Measurements from ENCODE around the gene TET3.
A peak's percentile ranks its signal among the peaks of the same experiment; 100 is the strongest.
"Not testable (repeated sequence)": the region's sequence is repeated elsewhere in the genome, so short reads cannot be mapped to it uniquely, and the experiment has no call there.

TET3 gene

GRCh38 chr2:73984203-73984921 lies at the start of gene TET3:
TSS of gene TET3 (plus strand) at chr2:73984910. CDS start at chr2:73986404, 1,494 bp downstream.
- no peak for DNase-seq (ENCODE audit: low read depth)

- DNase-seq (ENCODE audit: low read depth) = no peak
Observed at GRCh38 chr2:73935641-73936040, 49.1 kb upstream of the TET3 start.

GRCh38 chr2:73937103-73937885 lies 47.4 kb upstream of the TET3 start:
- no peak for DNase-seq (ENCODE audit: low read depth)

GRCh38 chr2:73937899-73938298 lies 46.8 kb upstream of the TET3 start:
- DNase-seq (ENCODE audit: low read depth) = no peak

GRCh38 chr2:73938718-73939352 lies 45.9 kb upstream of the TET3 start:
- peak; percentile 54 for DNase-seq (ENCODE audit: low read depth)

- peak; percentile 31 for DNase-seq (ENCODE audit: low read depth)
Observed at GRCh38 chr2:73939419-73939818, 45.3 kb upstream of the TET3 start.

GRCh38 chr2:73940066-73940465 lies 44.6 kb upstream of the TET3 start:
- DNase-seq (ENCODE audit: low read depth) = not testable (repeated sequence)

GRCh38 chr2:73942664-73943063 lies 42.0 kb upstream of the TET3 start:
- no peak for DNase-seq (ENCODE audit: low read depth)

GRCh38 chr2:73944714-73945113 lies 40.0 kb upstream of the TET3 start:
- DNase-seq (ENCODE audit: low read depth) = no peak

- DNase-seq (ENCODE audit: low read depth) = no peak
Observed at GRCh38 chr2:73946215-73946614, 38.5 kb upstream of the TET3 start.

GRCh38 chr2:73946666-73947065 lies 38.0 kb upstream of the TET3 start:
- DNase-seq (ENCODE audit: low read depth) = no peak

GRCh38 chr2:73947412-73948018 lies 37.2 kb upstream of the TET3 start:
- no peak for DNase-seq (ENCODE audit: low read depth)

GRCh38 chr2:73949802-73950201 lies 34.9 kb upstream of the TET3 start:
- no peak for DNase-seq (ENCODE audit: low read depth)

- DNase-seq (ENCODE audit: low read depth) = no peak
Observed at GRCh38 chr2:73952499-73953446, 31.9 kb upstream of the TET3 start.

- DNase-seq (ENCODE audit: low read depth) = no peak
Observed at GRCh38 chr2:73956218-73956865, 28.4 kb upstream of the TET3 start.

- no peak for DNase-seq (ENCODE audit: low read depth)
Observed at GRCh38 chr2:73961274-73961673, 23.4 kb upstream of the TET3 start.

GRCh38 chr2:73961823-73962615 lies 22.7 kb upstream of the TET3 start:
- no peak for DNase-seq (ENCODE audit: low read depth)

GRCh38 chr2:73962798-73963197 lies 21.9 kb upstream of the TET3 start:
- no peak for DNase-seq (ENCODE audit: low read depth)

GRCh38 chr2:73963385-73964120 lies 21.2 kb upstream of the TET3 start:
- no peak for DNase-seq (ENCODE audit: low read depth)

Measured in GM04503 (cell line).